Activated naive CD8-positive, alpha-beta T cell treated with anti-CD3 and anti-CD28 coated beads, Interleukin-2, amount 10 ng/mL, durations not matched to agents 7 days and 5 days (primary cell): ENCODE measurements around the gene TMEM59. TPM values are rescaled to one million over a fixed set of nuclear protein-coding genes. Genes with fewer than 3 reads are reported as not detected.
"Not testable (repeated sequence)": the region's sequence is repeated elsewhere in the genome, so short reads cannot be mapped to it uniquely, and the experiment has no call there.

Experiments used
- ATAC-seq: fragments of 150-1000 bp; cut with Tn5 transposase; one replicate; pipeline ENCODE4 v1.10.0; 2021; ENCODE audit warnings: low read depth, moderate library complexity
- POLR2A ChIA-PET: fragments of 350-600 bp; sonication (Branson Sonifier 250); formaldehyde crosslinking; loops from one replicate; lab custom pipeline; 2021; ENCODE audit warnings: antibody characterized with exemption; lab: Charles Lee
- DNase-seq: peaks from one replicate; pipeline ENCODE4 v3.0.0; 2021
- H3K27ac Mint-ChIP-seq: one replicate; pipeline ENCODE4 v1.8.0; 2022; ENCODE audit warnings: mild to moderate bottlenecking, mixed read lengths
- H3K27me3 Mint-ChIP-seq: one replicate; pipeline ENCODE4 v1.8.0; 2022; ENCODE audit warnings: mild to moderate bottlenecking, moderate library complexity, mixed read lengths
- H3K36me3 Mint-ChIP-seq: one replicate; pipeline ENCODE4 v1.8.0; 2021; ENCODE audit warnings: mild to moderate bottlenecking, mixed read lengths
- H3K4me1 Mint-ChIP-seq: one replicate; pipeline ENCODE4 v1.8.0; 2021; ENCODE audit warnings: mixed read lengths
- H3K4me3 Mint-ChIP-seq: one replicate; pipeline ENCODE4 v1.8.0; 2022; ENCODE audit warnings: mild to moderate bottlenecking, moderate library complexity, mixed read lengths
- H3K9me3 Mint-ChIP-seq: one replicate; pipeline ENCODE4 v1.8.0; 2021; ENCODE audit warnings: mixed read lengths
- total RNA-seq, 2 experiments: library from RNA; stranded (reverse); gene quantifications; one replicate each; pipeline ENCODE4 v1.2.3, GENCODE V29; 2021

Gene TMEM59
- total RNA-seq, 2 experiments from 2014 or later: 182 to 192 TPM

- ATAC-seq: no peak
- H3K4me3 Mint-ChIP-seq: no peak overlapping the region
- H3K36me3 Mint-ChIP-seq: no peaks in the 10 kb centered on the region
- no peaks in the 10 kb centered on the region for H3K9me3 Mint-ChIP-seq
- POLR2A ChIA-PET: no interaction called here
- DNase-seq: no peak
- no peaks in the 10 kb centered on the region for H3K27me3 Mint-ChIP-seq
- no peak overlapping the region for H3K27ac Mint-ChIP-seq
- H3K4me1 Mint-ChIP-seq: no peaks in the 10 kb centered on the region
Observed at GRCh38 chr1:54002544-54003248, 50.3 kb downstream of the TMEM59 start.

- Mint-ChIP-seq H3K4me3 (no peak overlapping the region), H3K4me1 (no peaks in the 10 kb centered on the region), H3K36me3 (no peaks in the 10 kb centered on the region), H3K27me3 (peaks cover under 1% of the 10 kb centered on the region), H3K9me3 (no peaks in the 10 kb centered on the region), H3K27ac (no peak overlapping the region)
- POLR2A ChIA-PET: no interaction called here
- ATAC-seq (no peak), DNase-seq (no peak)
Observed at GRCh38 chr1:54001591-54001990, 51.4 kb downstream of the TMEM59 start.

GRCh38 chr1:53999920-54000319, 53.1 kb downstream of the TMEM59 start:
- ATAC-seq: no peak
- Mint-ChIP-seq H3K27ac (no peak overlapping the region), H3K36me3 (no peaks in the 10 kb centered on the region), H3K27me3 (peaks cover 7% of the 10 kb centered on the region), H3K4me1 (no peaks in the 10 kb centered on the region), H3K4me3 (no peak overlapping the region), H3K9me3 (no peaks in the 10 kb centered on the region)
- no peak for DNase-seq
- POLR2A ChIA-PET: no interaction called here

- peaks cover 7% of the 10 kb centered on the region for H3K27me3 Mint-ChIP-seq
- no peak overlapping the region for H3K27ac Mint-ChIP-seq
- ATAC-seq (no peak), DNase-seq (no peak)
- H3K36me3 Mint-ChIP-seq: no peaks in the 10 kb centered on the region
- no peaks in the 10 kb centered on the region for H3K4me1 Mint-ChIP-seq
- H3K4me3 Mint-ChIP-seq: no peak overlapping the region
- H3K9me3 Mint-ChIP-seq: no peaks in the 10 kb centered on the region
- POLR2A ChIA-PET: no interaction called here
Observed at GRCh38 chr1:53998223-53998622, 54.8 kb downstream of the TMEM59 start.

GRCh38 chr1:53995683-53996082, 57.3 kb downstream of the TMEM59 start:
- Mint-ChIP-seq H3K4me1 (no peaks in the 10 kb centered on the region), H3K27ac (no peak overlapping the region), H3K27me3 (peaks cover 7% of the 10 kb centered on the region), H3K36me3 (no peaks in the 10 kb centered on the region), H3K9me3 (no peaks in the 10 kb centered on the region), H3K4me3 (no peak overlapping the region)
- DNase-seq (no peak), ATAC-seq (no peak)
- POLR2A ChIA-PET: no interaction called here

- H3K27ac Mint-ChIP-seq, H3K4me3 Mint-ChIP-seq, H3K27me3 Mint-ChIP-seq, H3K9me3 Mint-ChIP-seq, H3K36me3 Mint-ChIP-seq, POLR2A ChIA-PET, ATAC-seq, H3K4me1 Mint-ChIP-seq, DNase-seq: not testable (repeated sequence)
Observed at GRCh38 chr1:53994516-53994915, 58.5 kb downstream of the TMEM59 start.

GRCh38 chr1:53992085-53992874, 60.7 kb downstream of the TMEM59 start:
- Mint-ChIP-seq H3K27ac (no peak overlapping the region), H3K4me1 (peaks cover 2% of the 10 kb centered on the region), H3K27me3 (peaks cover 7% of the 10 kb centered on the region), H3K36me3 (no peaks in the 10 kb centered on the region), H3K9me3 (no peaks in the 10 kb centered on the region), H3K4me3 (no peak overlapping the region)
- DNase-seq (no peak), ATAC-seq (no peak)
- POLR2A ChIA-PET: no interaction called here

- no peak for ATAC-seq
- Mint-ChIP-seq H3K4me1 (peaks cover 5% of the 10 kb centered on the region), H3K4me3 (no peak overlapping the region), H3K9me3 (no peaks in the 10 kb centered on the region), H3K27me3 (no peaks in the 10 kb centered on the region), H3K36me3 (no peaks in the 10 kb centered on the region), H3K27ac (no peak overlapping the region)
- POLR2A ChIA-PET: no interaction called here
- no peak for DNase-seq
Observed at GRCh38 chr1:53987880-53988279, 65.1 kb downstream of the TMEM59 start.

GRCh38 chr1:53986458-53986857, 66.5 kb downstream of the TMEM59 start:
- no peak for DNase-seq
- ATAC-seq: no peak
- H3K4me1 Mint-ChIP-seq: peaks cover 5% of the 10 kb centered on the region
- H3K36me3 Mint-ChIP-seq: no peaks in the 10 kb centered on the region
- no peak overlapping the region for H3K27ac Mint-ChIP-seq
- H3K4me3 Mint-ChIP-seq: no peak overlapping the region
- H3K27me3 Mint-ChIP-seq: peaks cover 5% of the 10 kb centered on the region
- POLR2A ChIA-PET: no interaction called here
- H3K9me3 Mint-ChIP-seq: no peaks in the 10 kb centered on the region

GRCh38 chr1:53984726-53985125, 68.3 kb downstream of the TMEM59 start:
- Mint-ChIP-seq H3K27ac (no peak overlapping the region), H3K36me3 (no peaks in the 10 kb centered on the region), H3K4me3 (no peak overlapping the region)

GRCh38 chr1:53982763-53983104, 70.3 kb downstream of the TMEM59 start:
- no peaks in the 10 kb centered on the region for H3K9me3 Mint-ChIP-seq
- peaks cover 3% of the 10 kb centered on the region for H3K4me1 Mint-ChIP-seq
- no peaks in the 10 kb centered on the region for H3K36me3 Mint-ChIP-seq
- H3K4me3 Mint-ChIP-seq: no peak overlapping the region
- H3K27ac Mint-ChIP-seq: no peak overlapping the region
- peaks cover 5% of the 10 kb centered on the region for H3K27me3 Mint-ChIP-seq
- POLR2A ChIA-PET: no interaction called here
- no peak for DNase-seq
- ATAC-seq: no peak

More at GRCh38 chr1:53984726-53985125, 68.3 kb downstream of the TMEM59 start:
- ATAC-seq (no peak), DNase-seq (no peak)
- POLR2A ChIA-PET: no interaction called here
- peaks cover 5% of the 10 kb centered on the region for H3K4me1 Mint-ChIP-seq
- H3K27me3 Mint-ChIP-seq: peaks cover 5% of the 10 kb centered on the region
- no peaks in the 10 kb centered on the region for H3K9me3 Mint-ChIP-seq

GRCh38 chr1:53982034-53982762, 70.8 kb downstream of the TMEM59 start:
- Mint-ChIP-seq H3K27me3 (peaks cover 5% of the 10 kb centered on the region), H3K9me3 (no peaks in the 10 kb centered on the region), H3K4me3 (no peak overlapping the region), H3K36me3 (no peaks in the 10 kb centered on the region), H3K4me1 (peaks cover 3% of the 10 kb centered on the region), H3K27ac (no peak overlapping the region)
- DNase-seq (no peak), ATAC-seq (no peak)
- POLR2A ChIA-PET: no interaction called here

GRCh38 chr1:53981220-53981619, 71.8 kb downstream of the TMEM59 start:
- no peak overlapping the region for H3K27ac Mint-ChIP-seq
- no peaks in the 10 kb centered on the region for H3K36me3 Mint-ChIP-seq
- no peak for ATAC-seq
- H3K4me1 Mint-ChIP-seq: peaks cover 8% of the 10 kb centered on the region
- DNase-seq: no peak
- POLR2A ChIA-PET: no interaction called here
- peaks cover 5% of the 10 kb centered on the region for H3K27me3 Mint-ChIP-seq
- no peak overlapping the region for H3K4me3 Mint-ChIP-seq
- H3K9me3 Mint-ChIP-seq: no peaks in the 10 kb centered on the region
